Neuronal stem cell (in vitro differentiated cells): Measurements from ENCODE around the gene ACTR3.

Experiments used
- DNase-seq: peaks from one replicate; pipeline ENCODE4 v3.0.0-alpha.2; 2013; ENCODE audit warnings: low spot score
- H2AFZ ChIP-seq: one replicate; pipeline ENCODE4 v1.6.1; 2013; ENCODE audit warnings: mild to moderate bottlenecking, low read length, inconsistent platforms
- H2AK5ac ChIP-seq: 2 replicates; pipeline ENCODE4 v1.6.1; 2013; ENCODE audit warnings: low read depth, mild to moderate bottlenecking, inconsistent platforms, low read length, moderate library complexity, mixed read lengths
- H2BK120ac ChIP-seq: 2 replicates; pipeline ENCODE4 v1.6.1; 2013; ENCODE audit warnings: low read depth, mild to moderate bottlenecking, inconsistent platforms, low read length, moderate library complexity, mixed read lengths
- H2BK12ac ChIP-seq: one replicate; pipeline ENCODE4 v1.6.1; 2013; ENCODE audit warnings: low read length, inconsistent platforms
- H2BK15ac ChIP-seq: 2 replicates; pipeline ENCODE4 v1.6.1; 2013; ENCODE audit warnings: mild to moderate bottlenecking, low read length, inconsistent platforms, mixed read lengths
- H2BK5ac ChIP-seq: one replicate; pipeline ENCODE4 v1.6.1; 2013; ENCODE audit warnings: inconsistent platforms, mild to moderate bottlenecking, low read length, moderate library complexity
- H3K14ac ChIP-seq: one replicate; pipeline ENCODE4 v1.6.1; 2013; ENCODE audit warnings: low read length, inconsistent platforms
- H3K18ac ChIP-seq: 2 replicates; pipeline ENCODE4 v1.6.1; 2013; ENCODE audit warnings: low read length, inconsistent platforms
- H3K23ac ChIP-seq: 2 replicates; pipeline ENCODE4 v1.6.1; 2013; ENCODE audit warnings: low read depth, mild to moderate bottlenecking, mixed read lengths, low read length, inconsistent platforms; ENCODE audit not compliant: poor library complexity
- H3K27ac ChIP-seq: replicated peaks from 3 replicates; pipeline ENCODE4 v1.5.1; 2013; ENCODE audit warnings: low read length, inconsistent platforms
- H3K27me3 ChIP-seq, 3 experiments: 2 replicates each; pipeline ENCODE4 v1.6.1; 2013; ENCODE audit warnings: low read length in 3 of 3, mild to moderate bottlenecking in 2 of 3, inconsistent platforms in 1 of 3, low read depth in 1 of 3, mixed read lengths in 1 of 3, moderate library complexity in 1 of 3; ENCODE audit not compliant: control insufficient read depth in 3 of 3, insufficient read depth in 3 of 3
- H3K36me3 ChIP-seq, 2 donors: replicated peaks in 1 of 2; 2 replicates each; pipeline ENCODE4 v1.6.1; 2013; ENCODE audit warnings: low read length in 2 of 2; ENCODE audit not compliant: control insufficient read depth in 2 of 2, insufficient read depth in 2 of 2
- H3K4ac ChIP-seq: 2 replicates; pipeline ENCODE4 v1.6.1; 2013; ENCODE audit warnings: inconsistent platforms, mild to moderate bottlenecking, low read length, moderate library complexity
- H3K4me1 ChIP-seq, 2 donors: 1 replicate in 1 of 2; 2 replicates in 1 of 2; pipeline ENCODE4 v1.6.1; 2013; ENCODE audit warnings: low read length in 2 of 2, low read depth in 1 of 2; ENCODE audit not compliant: control insufficient read depth in 2 of 2, insufficient read depth in 1 of 2
- H3K4me2 ChIP-seq: one replicate; pipeline ENCODE4 v1.6.1; 2013; ENCODE audit warnings: mild to moderate bottlenecking, low read length, inconsistent platforms; ENCODE audit not compliant: insufficient read depth, poor library complexity, severe bottlenecking
- H3K4me3 ChIP-seq, 2 donors: 2 replicates each; pipeline ENCODE4 v1.5.1; 2013; ENCODE audit warnings: low read length in 2 of 2, mild to moderate bottlenecking in 2 of 2, inconsistent platforms in 1 of 2, moderate library complexity in 1 of 2
- H3K79me1 ChIP-seq: one replicate; pipeline ENCODE4 v1.6.1; 2013; ENCODE audit warnings: low read depth, mild to moderate bottlenecking, inconsistent platforms, low read length, moderate library complexity
- H3K9ac ChIP-seq: one replicate; pipeline ENCODE4 v1.6.1; 2013; ENCODE audit warnings: mild to moderate bottlenecking, low read depth, low read length, inconsistent platforms; ENCODE audit not compliant: poor library complexity
- H3K9me3 ChIP-seq, 2 donors: replicated peaks in 1 of 2; 2 replicates each; pipeline versions ENCODE3 to v1.6.1; 2013; ENCODE audit warnings: low read length in 2 of 2, mild to moderate bottlenecking in 2 of 2, inconsistent platforms in 1 of 2, low read depth in 1 of 2, mixed read lengths in 1 of 2, moderate library complexity in 1 of 2; ENCODE audit not compliant: control insufficient read depth in 2 of 2, insufficient read depth in 1 of 2
- H4K8ac ChIP-seq: one replicate; pipeline ENCODE4 v1.6.1; 2013; ENCODE audit warnings: low read depth, mild to moderate bottlenecking, inconsistent platforms, low read length, moderate library complexity
- H4K91ac ChIP-seq: one replicate; pipeline ENCODE4 v1.6.1; 2013; ENCODE audit warnings: low read length, low read depth, mild to moderate bottlenecking, inconsistent platforms; ENCODE audit not compliant: poor library complexity
- WGBS, 2 donors: extraction: QIAGEN DNeasy Blood & Tissue Kit; methylation state at CpG; one replicate each; pipeline ENCODE4 v1.1.7; 2013; ENCODE audit warnings: missing lambda C conversion rate in 2 of 2, mixed read lengths in 1 of 2; ENCODE audit not compliant: insufficient read length in 2 of 2, insufficient replicate concordance in 1 of 2; ENCODE audit errors: extremely low coverage in 2 of 2; 5-methylcytosine and 5-hydroxymethylcytosine counted together

ACTR3 gene

DNA sequence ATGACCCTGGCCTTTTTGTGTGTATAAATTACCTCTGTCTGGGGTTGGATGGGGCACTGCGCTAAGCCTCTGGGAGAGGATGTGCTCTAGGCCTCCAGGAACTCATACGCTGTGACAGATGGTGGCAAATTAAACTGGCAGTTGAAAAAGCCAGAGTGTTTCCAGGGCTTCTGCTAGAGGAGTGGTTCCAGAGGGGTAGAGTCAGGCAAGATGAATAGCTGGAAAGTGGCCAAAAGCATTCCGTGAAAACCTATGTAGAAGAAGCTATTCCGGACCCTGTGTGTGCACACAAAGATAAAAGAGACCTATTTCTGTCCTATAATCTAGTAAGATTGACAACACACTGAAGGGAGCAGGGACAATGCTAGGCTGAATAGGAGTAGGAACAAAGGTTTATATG is 84.8 kb downstream of the ACTR3 start:
- WGBS, 2 donors: no CpG with 5 or more reads among the region's 4 CpGs
- Histone ChIP-seq H2AFZ (no peak overlapping the region), H3K4me2 (no peak overlapping the region), H3K14ac (no peak overlapping the region), H3K23ac (no peak overlapping the region), H3K4me3 (no peak overlapping the region), H4K8ac (no peak overlapping the region), H2AK5ac (no peak overlapping the region), H3K27me3 (no peaks in the 10 kb centered on the region), H3K4ac (no peak overlapping the region), H2BK5ac (no peak overlapping the region), H3K27ac (no peak overlapping the region), H3K18ac (no peak overlapping the region), H2BK12ac (no peak overlapping the region), H3K36me3 (peaks cover 0 to 17% of the 10 kb centered on the region in 2 donors), H3K4me1 (peaks cover 2 to 3% of the 10 kb centered on the region in 2 donors), H2BK120ac (no peak overlapping the region), H3K9ac (no peak overlapping the region), H3K79me1 (no peaks in the 10 kb centered on the region), H3K9me3 (peaks cover 0 to under 1% of the 10 kb centered on the region in 2 donors), H4K91ac (no peak overlapping the region), H2BK15ac (no peak overlapping the region)
- no peak for DNase-seq

DNA sequence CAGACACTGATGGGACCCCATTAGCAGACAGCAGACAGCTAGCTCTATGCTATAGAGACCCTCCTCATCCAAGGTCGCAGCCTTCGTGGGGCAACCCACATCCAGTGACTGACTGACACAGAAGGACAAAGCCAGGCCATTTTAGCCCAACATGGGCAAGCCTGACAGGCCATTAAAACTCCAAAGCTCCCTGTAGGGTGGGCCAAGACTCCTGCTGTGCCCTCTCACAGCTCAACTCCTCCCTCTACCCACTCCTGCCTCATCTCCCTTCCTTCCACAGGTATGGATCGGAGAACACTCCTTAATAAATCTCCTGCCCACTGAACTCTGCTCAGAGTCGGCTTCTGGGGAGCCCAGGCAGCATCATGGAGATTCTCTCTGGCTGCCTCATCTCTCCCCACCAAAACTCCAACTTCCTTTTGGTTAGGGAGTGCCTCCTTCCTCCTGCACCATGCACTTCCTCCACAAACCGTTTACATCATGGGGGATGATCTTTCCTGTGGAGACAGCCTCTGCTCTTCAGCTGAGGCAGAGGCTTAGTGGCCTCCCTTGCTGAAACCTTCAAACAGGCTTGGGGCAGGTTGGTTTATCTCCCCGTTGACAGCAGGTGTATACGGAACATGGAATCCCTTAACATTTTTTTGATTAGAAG is 86.5 kb downstream of the ACTR3 start:
- no peak overlapping the region for H2BK120ac ChIP-seq
- H3K4me2 ChIP-seq: no peak overlapping the region
- no peak for DNase-seq
- no peak overlapping the region for H4K8ac ChIP-seq
- no peak overlapping the region for H2BK5ac ChIP-seq
- H2BK12ac ChIP-seq: no peak overlapping the region
- H3K4me1 ChIP-seq: peaks cover 2% of the 10 kb centered on the region in 2 donors
- H3K18ac ChIP-seq: no peak overlapping the region
- no peaks in the 10 kb centered on the region for H3K79me1 ChIP-seq
- H3K9ac ChIP-seq: no peak overlapping the region
- no peak overlapping the region for H3K27ac ChIP-seq
- H3K14ac ChIP-seq: no peak overlapping the region
- H3K4me3 ChIP-seq: no peak overlapping the region
- H3K27me3 ChIP-seq: no peaks in the 10 kb centered on the region
- H2AFZ ChIP-seq: no peak overlapping the region
- H3K4ac ChIP-seq: no peak overlapping the region
- H3K9me3 ChIP-seq: peaks cover 2 to 7% of the 10 kb centered on the region in 2 donors
- no peak overlapping the region for H3K23ac ChIP-seq
- H2AK5ac ChIP-seq: no peak overlapping the region
- H2BK15ac ChIP-seq: no peak overlapping the region
- no peak overlapping the region for H4K91ac ChIP-seq
- H3K36me3 ChIP-seq: peaks cover 0 to 9% of the 10 kb centered on the region in 2 donors
- WGBS, 2 donors: no CpG with 5 or more reads among the region's 7 CpGs

DNA sequence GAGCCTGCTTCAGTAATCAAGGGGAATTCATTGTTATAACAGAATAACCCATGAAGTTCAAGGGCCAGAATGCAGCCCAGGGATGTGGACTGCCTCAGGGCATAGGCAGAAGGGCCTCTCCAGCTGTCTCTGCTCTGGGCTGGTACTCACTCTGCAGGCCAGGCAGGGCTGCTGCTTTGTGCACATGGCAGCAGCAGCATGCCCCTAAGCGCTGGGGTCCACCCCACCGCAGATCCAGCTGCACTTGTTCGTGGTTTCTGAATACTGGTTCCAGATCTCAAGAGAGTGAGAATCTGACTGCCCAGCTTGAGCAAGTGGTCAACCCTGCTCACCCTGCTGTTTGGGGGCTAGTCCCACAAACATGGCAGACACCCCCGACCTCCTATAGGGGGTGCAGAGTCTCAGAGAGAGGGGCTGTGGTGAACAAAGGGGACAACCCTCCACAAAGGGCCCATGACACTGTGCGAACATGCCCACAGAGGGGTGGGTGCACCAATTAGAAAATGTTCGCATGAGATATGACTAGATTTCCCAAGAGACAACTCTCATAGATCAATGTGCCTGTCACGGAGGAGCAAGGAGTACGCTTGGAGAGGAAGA is 87.3 kb downstream of the ACTR3 start:
- Histone ChIP-seq H2AK5ac (no peak overlapping the region), H2BK12ac (no peak overlapping the region), H3K9ac (no peak overlapping the region), H3K36me3 (peaks cover 0 to 9% of the 10 kb centered on the region in 2 donors), H3K4me1 (peaks cover 0 to 2% of the 10 kb centered on the region in 2 donors), H2BK5ac (no peak overlapping the region), H2BK15ac (no peak overlapping the region), H3K27ac (no peak overlapping the region), H4K8ac (no peak overlapping the region), H3K4me2 (no peak overlapping the region), H3K9me3 (peaks cover 2 to 7% of the 10 kb centered on the region in 2 donors), H2BK120ac (no peak overlapping the region), H2AFZ (no peak overlapping the region), H3K4me3 (no peak overlapping the region), H3K23ac (no peak overlapping the region), H3K79me1 (no peaks in the 10 kb centered on the region), H3K14ac (no peak overlapping the region), H3K4ac (no peak overlapping the region), H3K27me3 (no peaks in the 10 kb centered on the region), H3K18ac (peak overlapping the region; percentile 32), H4K91ac (no peak overlapping the region)
- DNase-seq: no peak
- WGBS, 2 donors: no CpG with 5 or more reads among the region's 8 CpGs

DNA sequence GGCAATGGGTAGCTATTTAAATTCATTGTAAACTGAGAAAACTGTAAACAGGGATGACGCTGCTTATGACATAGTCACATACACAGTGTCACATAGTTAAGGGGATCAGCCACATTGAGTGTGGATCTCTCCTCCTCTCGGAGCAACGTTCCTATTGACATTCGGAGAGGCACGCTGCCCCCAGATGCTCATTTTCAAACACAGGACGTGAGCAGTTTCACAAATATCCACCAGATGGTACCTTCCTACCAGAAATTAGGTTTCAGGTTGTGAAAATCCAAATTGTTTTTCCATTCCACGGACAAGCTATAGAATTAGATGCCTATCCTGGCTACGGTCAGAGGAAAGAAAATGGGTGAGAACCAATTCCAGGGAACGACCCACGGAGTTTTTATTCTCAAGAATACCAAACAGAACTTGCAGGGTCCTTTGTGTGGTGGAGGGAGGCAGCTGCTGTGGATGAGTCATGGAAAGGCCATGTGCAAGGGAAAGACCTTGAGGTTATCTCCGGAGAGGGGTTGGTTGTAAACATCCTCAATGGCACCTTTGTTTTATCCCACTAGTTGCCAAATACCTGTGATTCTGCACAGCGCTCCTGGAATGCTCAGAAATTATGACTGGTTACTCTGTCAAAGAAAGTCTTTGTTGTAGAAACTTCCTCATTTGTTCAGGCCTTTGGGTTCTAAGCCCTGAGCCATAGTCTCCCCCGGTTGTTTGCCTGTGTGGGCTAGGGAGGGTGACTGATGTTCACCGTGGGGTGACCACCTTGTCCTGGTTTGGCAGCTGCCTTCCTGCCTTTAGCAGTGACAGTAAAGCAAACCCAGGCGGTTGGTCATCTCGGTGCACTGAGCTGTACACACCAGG is 88.0 kb downstream of the ACTR3 start:
- Histone ChIP-seq H3K36me3 (peaks cover 0 to 9% of the 10 kb centered on the region in 2 donors), H3K9ac (no peak overlapping the region), H2BK120ac (no peak overlapping the region), H2AK5ac (no peak overlapping the region), H4K91ac (no peak overlapping the region), H3K14ac (peak overlapping the region; percentile 27), H2BK15ac (no peak overlapping the region), H2AFZ (peak overlapping the region; percentile 11), H3K27me3 (no peaks in the 10 kb centered on the region), H2BK12ac (no peak overlapping the region), H3K23ac (no peak overlapping the region), H4K8ac (no peak overlapping the region), H3K9me3 (peaks cover 2 to 7% of the 10 kb centered on the region in 2 donors), H3K4me2 (no peak overlapping the region), H3K4me3 (no peak overlapping the region), H3K4ac (no peak overlapping the region), H3K18ac (peak overlapping the region; percentile 52), H3K27ac (no peak overlapping the region), H3K79me1 (no peaks in the 10 kb centered on the region), H3K4me1 (peaks cover 0 to 2% of the 10 kb centered on the region in 2 donors), H2BK5ac (no peak overlapping the region)
- no CpG with 5 or more reads among the region's 16 CpGs for WGBS, 2 donors
- DNase-seq: peak; percentile 18
